NCI-H1694 treated with DMSO at 0.1 percent for 48 hours (cell line): ENCODE measurements around the gene REP15.
A peak's percentile ranks its signal among the peaks of the same experiment; 100 is the strongest.
"Not testable (repeated sequence)": the region's sequence is repeated elsewhere in the genome, so short reads cannot be mapped to it uniquely, and the experiment has no call there.

Experiments
- DNase-seq: peaks from one replicate; lab custom pipeline; 2025; lab: John Stamatoyannopoulos, UW

Gene REP15, protein sequence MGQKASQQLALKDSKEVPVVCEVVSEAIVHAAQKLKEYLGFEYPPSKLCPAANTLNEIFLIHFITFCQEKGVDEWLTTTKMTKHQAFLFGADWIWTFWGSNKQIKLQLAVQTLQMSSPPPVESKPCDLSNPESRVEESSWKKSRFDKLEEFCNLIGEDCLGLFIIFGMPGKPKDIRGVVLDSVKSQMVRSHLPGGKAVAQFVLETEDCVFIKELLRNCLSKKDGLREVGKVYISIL

DNA sequence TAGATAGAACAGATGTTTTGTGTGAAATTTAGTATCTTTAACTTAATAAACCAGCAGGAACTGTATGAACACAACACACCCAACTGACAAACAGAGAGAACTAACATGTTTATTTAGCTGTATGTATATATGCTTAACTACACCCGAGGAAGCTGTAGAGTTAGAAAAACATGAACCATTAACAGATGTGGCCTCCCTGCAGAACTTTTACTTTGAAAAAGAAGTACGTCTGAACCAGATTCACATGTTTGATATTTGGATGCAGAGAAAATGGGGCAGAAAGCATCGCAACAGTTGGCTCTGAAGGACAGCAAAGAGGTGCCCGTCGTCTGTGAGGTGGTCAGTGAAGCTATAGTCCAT is at the start of gene REP15:
REP15 (plus strand) TSS at position 155 of the 360 bp plus-strand sequence; CDS start at position 271, 116 bp downstream.
- DNase-seq, result no peak

DNA sequence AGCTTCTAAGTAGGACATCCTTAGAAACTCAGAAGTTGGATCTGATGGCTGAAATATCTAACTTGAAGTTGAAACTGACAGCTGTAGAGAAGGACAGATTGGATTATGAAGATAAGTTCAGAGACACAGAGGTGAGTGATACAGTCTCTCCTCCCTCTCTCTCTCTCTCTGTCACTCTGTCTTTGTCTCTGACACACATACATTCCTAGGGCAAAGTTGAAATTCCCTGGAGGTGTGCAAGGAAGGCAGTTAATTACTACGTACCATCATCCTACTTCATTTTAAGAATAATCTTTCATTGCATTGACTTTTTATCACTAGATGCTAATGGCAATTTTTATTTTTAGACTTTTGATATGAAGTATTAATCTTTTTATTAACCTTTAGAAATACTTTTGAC is 46.2 kb upstream of the REP15 start:
- no peak for DNase-seq

DNA sequence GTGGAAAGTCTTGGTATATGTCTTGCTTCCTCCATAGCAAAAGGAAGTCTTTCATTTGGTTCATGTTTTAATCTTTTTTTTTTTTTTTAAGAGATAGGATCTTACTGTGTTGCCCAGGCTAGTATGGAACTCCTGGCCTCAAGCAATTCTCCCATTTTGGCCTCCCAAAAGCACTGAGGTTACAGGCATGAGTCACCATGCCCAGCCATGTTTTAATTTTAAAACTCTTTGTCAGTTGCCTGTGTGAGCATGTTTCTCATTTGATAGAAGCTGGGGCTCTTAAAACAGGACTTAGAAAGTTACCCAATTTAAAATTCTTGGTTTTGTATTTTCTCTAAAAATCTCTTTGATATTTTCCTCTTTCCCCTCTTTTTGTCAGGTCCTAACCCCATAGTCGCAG is 45.0 kb upstream of the REP15 start:
- no peak for DNase-seq

DNA sequence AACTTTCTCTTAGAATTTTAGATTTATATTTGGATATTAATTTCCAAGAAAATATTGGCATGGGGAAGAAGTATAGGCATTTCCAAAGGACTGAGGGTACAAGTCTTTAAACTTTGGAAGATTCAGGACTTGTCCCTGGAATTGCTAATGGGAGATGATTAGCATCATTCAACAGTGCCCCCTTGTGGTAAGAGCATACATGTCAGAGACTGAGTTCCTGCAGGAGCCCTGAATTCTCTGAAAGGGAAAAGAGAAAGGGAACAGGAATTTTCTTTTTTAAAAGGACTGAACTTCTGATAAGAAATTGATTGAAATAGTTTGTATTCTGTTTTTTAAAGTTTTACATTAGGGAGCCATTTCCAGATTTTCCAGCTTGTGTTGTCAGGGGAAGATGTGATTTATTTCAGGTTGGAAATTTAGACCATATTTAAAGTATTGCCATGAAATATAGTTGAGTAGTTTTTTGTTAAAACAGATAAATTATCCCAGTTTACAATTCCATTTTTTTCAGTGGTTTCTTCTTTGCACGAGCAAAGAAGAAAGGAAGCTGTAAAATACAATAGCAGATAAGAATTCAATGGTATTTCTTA is 44.0 kb upstream of the REP15 start:
- peak; percentile 80 for DNase-seq

DNA sequence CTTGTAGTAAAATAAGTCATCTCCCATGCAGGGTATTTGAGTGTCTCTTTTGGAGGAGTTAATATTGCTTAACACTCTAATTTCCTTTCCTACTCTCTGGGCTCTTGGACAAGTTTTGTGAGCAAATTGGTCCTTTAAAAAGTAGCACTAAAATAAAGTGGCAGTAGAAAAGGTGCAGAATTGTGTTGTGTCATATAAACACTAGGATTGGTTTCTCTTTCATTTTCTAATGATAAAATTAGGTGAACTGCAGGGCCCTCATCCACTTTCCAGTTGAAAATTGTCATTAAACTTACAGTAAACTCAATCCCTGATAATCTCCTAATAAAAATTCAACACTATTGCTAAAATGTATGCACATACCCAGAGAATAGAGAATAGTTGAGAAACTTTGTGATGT is 42.6 kb upstream of the REP15 start:
- DNase-seq, result no peak

DNA sequence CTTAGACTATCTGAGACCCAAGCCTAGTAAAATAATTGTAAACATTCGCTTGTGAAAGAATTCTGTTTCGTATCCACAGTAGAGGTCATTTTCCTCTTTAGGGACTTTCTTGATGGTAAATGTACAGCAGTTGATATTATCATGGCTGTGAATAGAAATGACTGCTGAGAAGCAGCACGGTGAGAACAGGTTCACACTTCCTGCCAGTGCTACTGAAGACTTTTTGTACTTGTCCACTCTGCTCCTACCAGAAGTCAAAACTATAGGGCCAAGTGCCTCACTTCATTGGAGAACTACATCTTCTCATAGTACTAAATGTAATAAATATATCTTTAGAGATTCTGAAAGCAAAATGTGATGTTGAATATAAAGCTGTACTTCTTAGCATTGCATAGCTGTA is 40.8 kb upstream of the REP15 start:
- not testable (repeated sequence) for DNase-seq

DNA sequence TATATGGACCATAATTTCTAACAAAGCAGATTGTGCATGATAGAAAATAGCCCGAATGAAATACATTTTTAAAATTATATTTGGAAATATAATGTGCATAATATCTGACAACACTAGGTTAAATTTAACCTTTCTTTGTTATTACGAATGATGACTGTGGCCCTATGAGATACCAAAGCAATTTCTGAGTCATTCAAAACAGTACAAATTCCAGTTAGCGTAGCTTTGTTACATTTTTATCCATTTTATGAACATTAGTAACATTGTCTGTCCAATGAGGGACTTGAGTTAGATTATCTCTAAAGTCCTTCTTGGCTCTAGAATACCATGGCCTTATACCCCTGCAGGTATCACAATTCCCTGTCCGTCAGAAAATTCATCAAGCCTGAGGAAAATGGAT is 39.0 kb upstream of the REP15 start:
- no peak for DNase-seq

DNA sequence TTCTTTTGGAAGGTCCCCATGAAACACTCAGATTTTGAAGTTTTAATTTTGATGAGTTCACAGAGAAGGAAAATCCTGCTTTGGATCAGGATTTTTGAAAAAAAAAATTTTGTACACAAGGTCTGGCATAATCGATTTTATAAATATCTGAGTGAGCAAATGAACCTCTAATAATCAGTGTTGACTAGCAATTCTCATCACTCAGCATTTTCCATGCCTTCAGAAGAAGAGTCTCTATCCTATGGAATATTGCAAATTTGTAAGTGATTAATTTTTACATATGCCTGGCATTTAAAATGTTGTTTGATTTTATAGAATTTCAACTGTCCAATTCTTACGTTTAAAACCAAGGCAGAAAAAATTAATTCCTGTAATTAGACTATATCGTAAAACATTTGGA is 30.5 kb upstream of the REP15 start:
- no peak for DNase-seq

DNA sequence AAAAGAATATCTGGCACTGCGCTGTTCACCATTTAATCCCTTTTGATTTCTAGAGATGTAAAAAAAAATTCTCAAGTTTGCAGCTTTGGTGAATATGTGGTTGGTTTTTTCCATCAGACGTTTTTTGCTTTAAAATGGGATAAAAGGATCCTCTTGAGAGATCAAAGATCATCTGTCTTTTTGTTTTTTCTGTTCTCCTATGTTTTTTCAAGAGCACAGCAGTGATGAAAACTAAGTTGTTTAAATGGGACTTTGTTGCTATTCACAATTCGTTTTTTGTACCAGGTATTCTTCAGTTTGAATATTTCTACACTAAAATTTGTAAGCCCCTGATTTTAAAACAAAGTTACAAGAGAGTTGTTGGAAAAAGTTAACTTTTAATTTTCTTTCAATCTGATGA is 29.7 kb upstream of the REP15 start:
- no peak for DNase-seq

DNA sequence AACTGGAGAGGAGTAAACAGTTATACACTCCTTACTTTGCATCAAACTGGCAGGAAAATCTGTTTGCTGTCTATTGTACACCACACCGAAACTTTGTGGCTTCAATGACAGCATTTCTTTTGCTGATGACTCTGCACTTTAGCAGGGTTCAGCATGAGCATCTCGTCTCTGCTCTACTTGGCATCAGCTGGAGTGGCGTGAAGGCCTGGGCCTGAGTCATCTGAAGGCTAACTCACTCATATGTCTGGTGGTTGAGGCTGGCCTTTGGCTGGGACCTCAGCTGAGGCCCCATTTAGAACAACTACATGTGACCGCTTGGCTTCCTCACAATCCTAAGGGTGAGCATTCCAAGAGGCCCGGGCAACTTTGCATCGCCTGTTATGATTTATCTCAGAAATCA is 28.7 kb upstream of the REP15 start:
- DNase-seq, result no peak

DNA sequence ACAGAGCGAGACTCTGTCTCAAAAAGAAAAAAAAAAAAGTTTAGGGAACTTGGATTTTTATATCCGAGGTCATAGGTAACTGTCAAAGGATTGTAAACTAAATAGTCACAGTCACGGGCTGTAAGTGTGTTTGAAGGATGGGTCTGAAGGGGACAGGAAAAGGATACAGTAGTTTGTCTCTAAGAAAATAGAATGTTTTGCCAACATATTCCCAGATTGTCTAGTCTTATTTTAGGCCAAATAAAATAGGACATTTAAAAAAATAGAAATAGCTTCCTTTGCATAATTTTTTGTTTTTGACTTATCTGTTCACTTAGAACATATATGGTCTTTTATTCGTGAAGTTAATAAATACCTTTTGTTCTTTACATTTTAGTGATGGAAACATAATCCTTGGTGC is 24.2 kb upstream of the REP15 start:
- no peak for DNase-seq

DNA sequence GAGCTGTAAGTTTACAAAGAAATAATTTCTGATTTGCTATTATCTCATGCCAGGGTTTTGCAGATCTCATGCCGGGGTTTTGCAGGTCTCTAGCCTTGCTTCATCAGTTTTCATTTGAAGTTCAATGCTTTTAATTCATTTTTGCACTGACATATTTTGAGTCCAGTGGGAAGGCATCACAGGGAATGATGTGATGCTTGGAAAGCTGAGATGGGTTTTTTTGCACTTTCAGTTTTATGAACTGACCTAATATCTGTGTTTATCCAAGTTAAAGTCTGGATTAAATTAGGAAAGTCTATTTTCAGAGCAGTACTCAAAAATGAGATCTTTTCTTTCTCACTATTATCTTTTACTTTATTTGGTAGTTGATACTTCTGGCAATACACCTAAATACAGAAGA is 23.6 kb upstream of the REP15 start:
- DNase-seq, result no peak

DNA sequence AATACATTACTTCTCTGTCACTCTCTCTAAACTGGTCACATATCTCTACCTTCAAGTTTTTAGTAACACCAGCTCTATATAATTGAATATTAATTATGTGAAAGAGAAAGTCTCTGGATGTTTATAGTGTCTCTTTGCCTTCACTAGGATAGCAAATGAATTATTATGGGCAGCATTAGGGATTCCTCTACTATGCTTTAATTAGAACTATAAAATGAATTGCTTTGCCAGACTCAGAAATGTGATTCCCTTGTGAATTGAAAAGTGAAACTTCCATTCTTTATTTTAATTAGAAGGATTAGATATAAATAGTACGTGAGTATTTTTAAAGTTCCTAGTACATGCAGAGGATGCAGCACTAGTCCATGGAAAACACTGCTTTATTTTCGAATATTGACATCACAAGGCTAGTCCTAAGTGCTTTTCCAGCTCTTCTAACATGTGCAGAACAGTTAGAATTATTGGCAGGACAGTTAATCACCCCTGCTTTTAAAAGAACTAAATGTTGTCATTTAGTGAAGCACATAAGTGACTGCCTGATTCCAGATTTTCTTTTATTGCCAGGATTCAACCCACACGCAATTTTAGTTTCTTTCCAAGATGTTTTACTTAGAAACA is 23.0 kb upstream of the REP15 start:
- DNase-seq, result no peak

DNA sequence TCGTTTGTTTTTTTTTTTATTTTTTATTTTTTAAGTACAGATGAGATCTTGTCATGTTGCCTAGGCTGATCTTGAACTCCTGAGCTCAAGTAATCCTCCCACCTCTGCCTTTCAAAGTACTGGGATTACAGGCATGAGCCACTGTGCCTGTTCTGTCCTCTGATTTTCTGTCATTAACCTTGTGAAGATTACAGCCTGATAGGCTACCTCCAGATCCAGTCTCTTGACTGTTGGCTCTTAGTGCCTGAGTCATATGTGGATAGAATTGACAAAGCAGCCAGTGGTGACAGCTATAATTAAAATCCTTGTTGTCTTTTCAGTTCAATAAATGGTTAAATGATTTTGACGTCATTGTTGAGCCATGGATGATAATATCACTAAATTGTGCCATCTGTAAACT is 21.3 kb upstream of the REP15 start:
- no peak for DNase-seq

DNA sequence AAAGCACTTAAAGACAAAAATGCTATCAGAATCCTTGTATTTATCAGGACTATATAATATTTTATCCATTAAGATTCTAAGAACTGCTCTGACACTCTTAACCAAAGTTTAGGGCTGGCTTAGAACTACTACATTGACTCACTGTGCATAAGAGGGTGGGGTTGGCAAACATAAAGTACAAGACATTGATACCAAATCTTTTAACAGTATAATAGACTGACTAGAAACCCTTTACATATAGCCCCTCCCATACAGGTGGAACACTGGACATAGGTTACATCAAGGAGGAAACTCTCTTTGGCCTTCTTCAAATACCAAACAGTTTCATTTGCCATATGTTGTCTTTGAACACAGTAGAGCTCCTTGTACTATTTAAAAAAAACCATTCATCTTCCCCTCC is 15.6 kb upstream of the REP15 start:
- DNase-seq, result no peak

DNA sequence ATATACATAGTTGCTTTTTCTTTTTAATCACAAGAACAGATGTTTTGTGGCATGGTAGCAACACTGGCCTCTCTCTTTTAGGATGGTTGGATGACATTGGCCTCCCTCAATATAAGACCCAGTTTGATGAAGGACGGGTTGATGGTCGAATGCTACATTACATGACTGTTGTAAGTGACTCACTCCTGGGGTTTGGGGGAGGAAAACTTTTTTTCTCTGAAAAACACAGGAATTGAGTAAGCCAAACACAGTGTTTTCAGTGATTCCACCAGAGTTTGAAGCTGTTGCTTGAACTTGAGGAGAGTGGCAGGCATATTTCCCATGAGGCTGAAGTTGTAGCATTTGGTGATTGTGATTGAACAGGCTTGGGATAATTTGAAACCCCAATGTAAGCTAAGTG is 13.7 kb upstream of the REP15 start:
- DNase-seq, result no peak

DNA sequence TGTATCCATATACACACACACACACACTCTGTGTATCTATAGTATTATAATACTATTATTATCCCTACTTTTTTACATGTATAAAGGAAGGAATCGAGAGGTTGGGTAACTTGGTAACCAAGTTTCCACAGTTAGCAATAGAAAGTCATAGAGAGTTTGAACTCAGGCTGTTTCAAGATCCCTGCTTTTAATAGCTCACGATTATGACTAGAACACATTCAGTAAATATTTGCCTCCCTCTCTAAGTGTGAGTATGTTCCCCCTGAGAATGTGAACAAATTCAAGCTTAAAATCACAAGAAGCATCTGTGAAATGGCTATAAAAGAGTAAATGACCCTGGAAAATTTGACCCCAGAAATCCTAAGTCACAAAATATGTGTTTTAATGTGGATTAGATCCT is 11.0 kb upstream of the REP15 start:
- no peak for DNase-seq

DNA sequence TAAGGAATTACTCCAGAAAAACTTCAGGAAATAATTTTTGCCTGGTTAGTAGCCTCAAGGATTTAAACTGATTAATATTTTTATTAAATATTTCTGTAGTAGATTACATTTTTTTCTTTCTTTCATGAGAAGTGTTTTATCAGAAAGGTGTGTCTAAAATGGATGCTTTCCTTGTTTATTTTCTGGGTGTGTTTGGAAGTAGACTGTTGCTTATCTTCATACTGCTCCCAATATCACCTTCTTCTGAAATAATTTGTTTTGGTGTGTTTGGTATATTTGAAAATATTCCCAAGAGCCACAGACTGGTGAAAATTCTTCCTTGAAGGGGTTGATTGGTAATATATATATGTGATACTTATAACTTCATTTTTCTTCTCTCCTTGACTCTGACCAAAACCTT is 10.1 kb upstream of the REP15 start:
- no peak for DNase-seq

DNA sequence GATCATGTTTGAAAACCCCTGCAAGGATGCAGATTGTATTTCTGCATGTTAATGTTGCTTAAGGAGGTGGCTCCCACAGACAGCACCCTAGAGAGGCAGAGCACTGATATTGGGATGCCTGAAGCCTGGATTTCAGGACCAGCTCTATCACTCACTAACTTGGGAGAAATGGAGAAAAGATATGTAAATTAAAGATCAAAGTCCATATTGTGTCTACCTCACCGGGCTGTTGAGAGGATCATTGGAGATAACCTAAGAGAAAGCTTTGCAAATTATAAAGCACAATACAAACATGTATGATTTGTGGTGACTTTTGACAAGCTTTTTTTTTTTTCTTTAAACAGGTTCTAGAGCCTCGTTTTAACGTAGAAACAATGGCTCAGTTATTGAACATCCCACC is 7.6 kb upstream of the REP15 start:
- DNase-seq, result no peak

DNA sequence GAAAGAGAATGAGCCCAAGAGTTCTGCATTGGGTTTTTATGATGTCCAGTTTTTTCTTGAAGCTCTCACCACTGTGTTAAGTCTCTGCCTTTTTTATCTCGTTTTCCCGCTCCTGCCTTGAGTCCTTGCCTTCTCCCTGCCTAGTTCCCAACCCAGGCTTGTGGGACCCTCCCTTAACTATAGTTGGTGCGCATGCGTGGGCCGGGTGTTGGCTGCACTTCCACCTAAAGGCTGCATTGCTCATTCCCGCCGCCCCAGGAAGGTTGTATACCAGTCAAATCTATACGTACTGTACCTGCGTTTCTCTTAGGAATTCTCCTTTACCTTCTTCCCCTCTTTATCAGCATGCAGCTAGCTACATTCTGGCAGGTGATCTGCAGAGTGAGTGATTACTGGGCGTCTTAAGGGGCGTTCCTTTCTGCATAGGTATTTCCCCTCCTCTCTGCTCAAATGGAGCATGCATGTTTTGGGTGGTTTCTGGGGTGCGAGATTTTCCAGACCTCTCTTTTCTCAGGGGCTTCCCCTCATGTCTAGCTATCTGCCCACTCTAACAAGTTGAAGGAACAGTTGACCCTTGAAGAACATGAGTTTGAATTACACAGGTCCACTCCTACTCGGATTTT is 6.6 kb upstream of the REP15 start:
- no peak for DNase-seq

DNA sequence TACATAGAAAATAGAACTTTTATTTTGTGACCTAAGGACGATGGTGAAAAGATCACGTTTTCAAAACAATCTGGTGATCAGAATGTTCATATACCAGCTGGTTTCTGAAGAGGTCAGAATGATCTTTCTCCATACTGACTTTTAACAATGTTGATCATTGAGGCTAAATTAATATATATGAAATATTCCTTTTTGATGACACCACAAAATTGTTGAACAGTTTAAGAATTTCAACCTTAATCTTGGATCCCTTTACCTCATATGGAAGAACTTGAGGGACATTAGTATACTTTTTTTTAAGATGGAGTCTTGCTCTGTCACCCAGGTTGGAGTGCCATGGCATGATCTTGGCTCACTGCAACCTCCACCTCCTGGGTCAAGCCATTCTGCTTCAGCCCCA is 2.8 kb upstream of the REP15 start:
- no peak for DNase-seq

DNA sequence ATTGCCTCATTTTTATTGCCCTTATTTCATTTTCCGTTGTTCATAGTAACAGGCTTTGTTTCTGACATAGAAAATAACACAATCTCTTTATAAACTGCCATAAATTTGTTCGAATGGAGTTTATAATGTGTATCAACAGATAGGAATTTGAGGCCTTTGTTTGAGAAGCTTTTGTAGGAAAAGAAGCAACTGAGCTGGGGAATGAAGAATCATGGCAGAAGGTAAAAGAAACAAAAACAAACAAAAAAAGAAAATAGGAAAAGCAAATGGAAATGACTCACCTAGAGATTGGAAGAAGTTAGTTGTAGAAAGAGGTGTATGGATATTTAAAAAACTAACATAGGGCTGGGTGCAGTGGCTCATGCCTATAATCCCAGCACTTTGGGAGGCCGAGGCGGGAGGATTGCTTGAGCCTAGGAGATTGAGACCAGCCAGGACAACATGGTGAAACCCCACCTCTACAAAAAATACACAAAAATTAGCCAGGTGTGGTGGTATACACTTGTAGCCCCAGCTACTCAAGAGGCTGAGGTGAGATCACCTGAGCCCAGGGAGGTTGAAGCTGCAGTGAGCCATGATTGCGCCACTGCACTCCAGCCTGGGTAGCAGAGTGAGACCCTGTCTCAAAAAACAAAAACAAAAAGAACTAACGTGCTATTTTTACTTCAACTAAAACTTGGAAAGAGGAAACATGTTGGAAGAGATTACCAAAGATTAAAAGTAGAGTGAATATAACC is 523 bp upstream of the REP15 start:
- DNase-seq, result no peak
